ENCODE measurements around the gene CCL28. TPM values are rescaled to one million over a fixed set of nuclear protein-coding genes. Genes with fewer than 3 reads are reported as not detected.
A peak's percentile ranks its signal among the peaks of the same experiment; 100 is the strongest.

Gene CCL28
- total and polyA plus RNA-seq, 9 of the 15 experiments (the other 6 are each of a cell fraction or from before 2014, with no cell fraction given), result not detected

- TF ChIP-seq ZBTB8A (IDR thresholded peaks at IDR 0.05; ENCODE audit: partially characterized antibody) (no peak), KAT7 (CRISPR knock-in tag; IDR thresholded peaks at IDR 0.05; ENCODE audit: borderline replicate concordance) (no peak), CREB3 (tag; conservative IDR thresholded peaks at IDR 0.05; ENCODE audit: low read depth) (peak; percentile 91; the same call in 1 of the 2 replicates), PHB (CRISPR knock-in tag; IDR thresholded peaks at IDR 0.05) (no peak), SIRT6 (IDR thresholded peaks at IDR 0.05; ENCODE audit: low read depth, low read length) (no peak), ETV1 (tag; conservative IDR thresholded peaks at IDR 0.05; ENCODE audit: low read depth) (no peak), ZNF407 (IDR thresholded peaks at IDR 0.05; ENCODE audit: low read depth) (no peak), COPS2 (conservative IDR thresholded peaks at IDR 0.05) (no peak), SMAD3 (CRISPR knock-in tag; conservative IDR thresholded peaks at IDR 0.05) (peak; percentile 79; the same call in 1 of the 2 replicates), ZNF609 (CRISPR knock-in tag; IDR thresholded peaks at IDR 0.05; ENCODE audit: borderline replicate concordance) (no peak), ELF1 (tag; IDR thresholded peaks at IDR 0.05) (no peak), ZKSCAN3 (CRISPR knock-in tag; IDR thresholded peaks at IDR 0.05) (no peak), ZNF347 (CRISPR knock-in tag; IDR thresholded peaks at IDR 0.05; ENCODE audit: low read depth) (no peak), ZFX (CRISPR knock-in tag; IDR thresholded peaks at IDR 0.05) (no peak), NR2F6 (CRISPR knock-in tag; IDR thresholded peaks at IDR 0.05) (no peak), ERF (CRISPR knock-in tag; IDR thresholded peaks at IDR 0.05) (no peak)
Observed at GRCh38 chr5:43358301-43358700, 53.9 kb downstream of the CCL28 start (continued).
